Choroid plexus epithelial cell (primary cell): ENCODE data around the gene MTR.

Experiments used
- DNase-seq: peaks from one replicate; pipeline ENCODE4 v3.0.0-alpha.2; 2010; ENCODE audit warnings: low read depth
- H3K4me3 ChIP-seq: 2 replicates; pipeline ENCODE4 v1.5.1; 2011; ENCODE audit warnings: low read depth, mild to moderate bottlenecking, control low read depth, low read length, moderate library complexity
- CTCF ChIP-seq: conservative IDR thresholded peaks from 2 replicates; pipeline ENCODE4 v1.5.1; 2011; ENCODE audit warnings: low read depth, mild to moderate bottlenecking, control low read depth, inconsistent platforms, low read length, moderate library complexity

The MTR gene

GRCh38 chr1:236944556-236944955 is 149.5 kb downstream of the MTR start:
- no peak for DNase-seq
- TF ChIP-seq CTCF: no peak
- no peak overlapping the region for H3K4me3 ChIP-seq

GRCh38 chr1:236945002-236945401 is 149.9 kb downstream of the MTR start:
- no peak for TF ChIP-seq CTCF
- no peak for DNase-seq
- H3K4me3 ChIP-seq: no peak overlapping the region

GRCh38 chr1:236947794-236948193 is 152.7 kb downstream of the MTR start:
- no peak for TF ChIP-seq CTCF
- H3K4me3 ChIP-seq: no peak overlapping the region
- no peak for DNase-seq

- no peak for DNase-seq
- TF ChIP-seq CTCF: no peak
- H3K4me3 ChIP-seq: no peak overlapping the region
These were observed 153.3 kb downstream of the MTR start for GRCh38 chr1:236948381-236948780.

- no peak for DNase-seq
- TF ChIP-seq CTCF: no peak
- H3K4me3 ChIP-seq: no peak overlapping the region
These were observed 153.9 kb downstream of the MTR start for GRCh38 chr1:236948996-236949395.

GRCh38 chr1:236950365-236950764 is 155.3 kb downstream of the MTR start:
- no peak for TF ChIP-seq CTCF
- no peak overlapping the region for H3K4me3 ChIP-seq
- DNase-seq: no peak

- no peak for TF ChIP-seq CTCF
- no peak overlapping the region for H3K4me3 ChIP-seq
- DNase-seq: no peak
These were observed 156.6 kb downstream of the MTR start for GRCh38 chr1:236951672-236952071.
